ENCODE data around the gene CDC42EP2.

GRCh38 chr11:65366340-65366773 is 51.7 kb downstream of the CDC42EP2 start:
- TF ChIP-seq CTCF (IDR thresholded peaks at IDR 0.05) = peak; percentile 70 to 91 (median 82)
- no peak for TF ChIP-seq POLR2A (IDR thresholded peaks at IDR 0.05)

All from testis (tissue), 2 donors.